Activated T-cell treated with anti-CD3 and anti-CD28 coated beads, Interleukin-2, amount 50 U/mL, for 48 hours (primary cell): ENCODE results near the gene SPATA31A6.
"Not testable (repeated sequence)": the region's sequence is repeated elsewhere in the genome, so short reads cannot be mapped to it uniquely, and the experiment has no call there.

ENCODE experiments used
- DNase-seq, 2 experiments: peaks; one replicate each; pipeline ENCODE4 v3.0.0-alpha.2; 2020

The SPATA31A6 gene

DNA sequence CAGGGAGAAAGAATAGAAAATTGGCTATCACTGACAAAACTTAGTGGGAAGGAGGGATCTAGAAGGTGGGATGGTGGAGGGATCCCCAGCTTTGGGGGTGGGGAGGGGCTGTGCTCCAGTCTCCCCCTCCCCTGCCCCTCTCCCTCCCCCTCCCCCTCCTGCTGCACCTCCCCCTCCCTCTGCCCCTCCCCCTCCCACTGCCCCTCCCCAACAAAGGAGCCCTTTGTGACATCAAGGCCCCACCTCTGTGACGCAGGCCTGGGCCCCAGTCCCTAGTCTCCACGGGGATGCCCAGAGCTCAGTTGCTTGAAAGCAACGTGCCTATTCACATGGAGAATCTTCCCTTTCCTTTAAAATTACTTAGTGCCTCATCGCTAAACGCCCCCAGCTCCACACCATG lies at the start of gene SPATA31A6:
SPATA31A6 (plus strand) TSS at position 301 of the 400 bp plus-strand sequence; CDS start at position 330, 29 bp downstream.
- not testable (repeated sequence) for DNase-seq

DNA sequence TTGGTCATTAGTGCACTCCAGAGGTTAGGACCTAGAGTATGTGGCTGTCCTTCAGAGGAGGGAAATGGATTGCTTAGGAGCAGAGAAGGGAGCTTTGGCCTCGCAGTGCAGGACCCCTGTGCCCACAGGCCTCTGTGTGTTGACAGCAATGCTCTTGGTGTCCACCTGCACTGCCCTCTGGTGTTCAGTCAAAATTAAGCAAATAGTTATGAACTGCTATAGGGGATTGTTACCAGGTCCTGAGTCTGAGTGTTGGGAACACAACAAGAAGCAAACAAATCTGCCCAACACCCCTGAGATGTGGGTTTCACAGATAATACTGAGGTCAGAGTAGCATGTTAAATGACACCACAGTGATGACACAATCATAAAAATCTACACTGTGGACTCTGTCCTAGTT lies 23.2 kb upstream of the SPATA31A6 start:
- not testable (repeated sequence) for DNase-seq

DNA sequence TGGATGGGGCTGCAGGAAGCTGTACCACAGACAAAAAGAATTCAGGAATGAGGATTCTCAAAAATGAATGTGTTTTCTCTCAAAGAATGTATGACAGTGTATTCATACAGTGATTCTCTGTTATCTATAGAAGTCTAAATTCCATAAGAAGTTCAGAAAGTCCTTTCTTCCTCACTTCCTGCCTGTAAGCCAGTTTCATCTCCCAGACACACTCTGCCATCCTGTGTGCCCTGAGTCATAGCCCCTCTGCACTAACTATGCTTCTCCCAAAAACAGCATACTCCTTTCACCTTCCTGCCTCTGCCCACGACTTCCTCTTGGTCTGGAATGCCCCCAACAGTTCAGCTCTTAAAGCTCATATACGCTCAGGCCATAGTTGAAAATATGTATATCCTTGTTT lies 36.4 kb downstream of the SPATA31A6 start:
- not testable (repeated sequence) for DNase-seq

DNA sequence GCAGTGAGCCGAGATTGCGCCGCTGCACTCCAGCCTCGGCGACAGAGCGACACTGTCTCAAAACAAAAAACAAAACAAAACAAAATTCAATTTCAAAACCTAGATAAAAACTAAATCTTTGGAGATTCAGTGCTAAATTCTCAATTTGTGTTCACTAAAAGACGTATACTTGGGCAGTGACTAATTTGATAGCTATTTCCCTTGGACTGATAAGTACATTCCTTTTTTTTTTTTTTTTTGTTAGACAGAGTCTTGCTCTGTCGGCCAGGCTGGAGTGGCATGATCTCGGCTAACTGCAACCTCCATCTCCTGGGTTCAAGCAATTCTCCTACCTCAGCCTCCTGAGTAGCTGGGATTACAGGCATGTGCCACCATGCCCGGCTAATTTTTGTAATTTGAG lies 39.8 kb downstream of the SPATA31A6 start:
- not testable (repeated sequence) for DNase-seq

DNA sequence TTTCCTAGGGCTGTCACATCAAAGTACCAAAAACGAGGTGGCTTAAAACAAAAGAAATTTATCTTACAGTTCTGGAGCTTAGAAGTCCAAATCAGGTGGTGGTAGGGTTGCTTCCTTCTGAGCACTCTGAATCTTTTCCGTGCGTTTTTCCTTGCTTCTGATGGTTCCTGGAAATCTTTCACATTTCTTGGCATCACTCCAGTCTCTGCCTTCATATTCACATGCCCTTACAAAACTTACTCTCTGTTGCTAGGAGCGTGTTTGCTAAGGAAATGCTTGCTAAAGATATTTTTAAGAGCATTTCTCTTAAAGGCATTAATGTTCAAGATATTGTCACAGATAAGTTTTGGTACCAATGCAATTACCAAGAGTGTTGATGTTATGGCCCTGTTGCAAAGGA lies 49.6 kb downstream of the SPATA31A6 start:
- not testable (repeated sequence) for DNase-seq

DNA sequence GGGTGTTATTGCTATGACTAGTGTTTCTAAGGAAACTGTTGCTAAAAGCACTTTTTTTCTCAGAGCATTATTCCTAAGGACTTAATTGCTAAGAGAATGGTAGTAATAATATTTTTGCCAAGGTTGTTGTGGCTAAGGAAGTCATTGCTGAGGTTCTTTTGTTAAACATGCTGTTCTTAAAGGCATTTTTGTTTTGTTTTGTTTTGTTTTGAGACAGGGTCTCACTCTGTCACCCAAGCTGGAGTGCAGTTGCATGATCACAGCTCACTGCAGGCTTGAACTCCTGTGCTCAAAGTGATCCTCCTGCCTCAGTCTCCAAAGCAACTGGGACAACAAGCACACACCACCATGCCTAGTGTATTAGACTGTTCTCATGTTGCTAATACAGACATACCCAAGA lies 51.2 kb downstream of the SPATA31A6 start:
- DNase-seq: not testable (repeated sequence)

DNA sequence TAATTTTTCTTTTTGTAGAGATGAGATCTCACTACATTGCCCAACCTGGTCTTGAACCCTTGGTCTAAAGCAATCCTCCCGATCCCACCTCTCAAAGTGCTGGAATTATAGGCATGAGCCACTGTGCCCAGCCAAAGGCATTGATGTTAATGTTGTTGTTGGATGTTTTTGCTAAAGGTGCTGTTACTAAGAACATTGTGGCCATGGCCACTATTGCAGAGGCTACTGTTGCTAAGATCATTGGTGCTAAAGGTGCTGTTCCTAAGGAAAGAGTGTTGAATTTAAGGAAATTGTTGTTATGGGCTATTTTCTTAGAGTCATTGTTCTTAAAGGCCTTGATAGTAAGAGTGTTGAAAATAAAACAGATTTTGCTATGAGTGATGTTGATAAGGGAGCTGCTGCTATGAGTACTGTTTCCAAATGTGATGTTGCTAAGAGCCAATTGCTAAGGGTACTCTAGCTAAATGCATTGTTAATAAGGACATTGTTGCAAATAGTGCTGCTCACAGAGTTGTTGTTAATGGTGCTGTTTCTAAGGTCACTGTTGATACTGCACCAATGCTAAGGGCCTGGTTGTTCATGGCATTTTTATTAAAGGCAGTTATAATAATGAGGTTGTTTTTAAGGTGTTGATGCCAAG lies 52.0 kb downstream of the SPATA31A6 start:
- not testable (repeated sequence) for DNase-seq

DNA sequence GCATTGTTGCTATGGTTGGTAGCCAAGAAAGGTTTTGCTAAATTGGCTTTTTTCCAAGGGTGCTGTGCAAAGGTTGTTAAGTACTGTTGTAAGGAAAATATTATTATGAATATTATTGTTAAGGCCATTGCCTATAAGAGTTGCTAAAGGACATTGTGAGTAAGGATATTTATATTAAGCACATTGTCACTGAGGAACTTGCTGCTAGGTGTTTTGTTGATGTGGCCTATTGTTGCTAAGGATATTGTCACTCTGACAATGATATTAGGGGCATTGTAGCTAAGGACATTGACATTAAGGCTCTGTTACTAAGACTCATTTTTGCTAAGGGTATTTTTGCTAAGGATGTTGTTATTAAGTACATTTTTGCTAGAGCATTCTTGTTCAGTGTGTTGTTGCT lies 52.6 kb downstream of the SPATA31A6 start:
- DNase-seq: not testable (repeated sequence)

DNA sequence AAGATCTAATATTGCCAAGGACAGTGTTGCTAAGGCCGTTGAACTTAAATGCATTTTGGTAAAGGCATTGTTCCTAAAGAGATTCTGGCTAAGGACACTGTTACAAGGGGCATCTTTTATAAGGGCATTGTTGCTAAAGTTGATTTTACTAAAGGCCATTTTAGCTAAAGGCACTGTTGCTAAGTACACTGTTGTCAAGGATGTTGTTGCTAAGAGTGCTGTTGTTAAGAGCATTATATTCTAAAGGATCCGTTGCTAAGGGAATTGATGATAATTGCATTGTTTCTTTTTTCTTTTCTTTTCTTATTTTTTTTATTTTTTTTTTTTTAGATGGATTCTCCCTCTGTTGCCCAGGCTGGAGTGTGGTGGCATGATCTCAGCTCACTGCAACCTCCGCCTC lies 53.9 kb downstream of the SPATA31A6 start:
- DNase-seq: not testable (repeated sequence)

DNA sequence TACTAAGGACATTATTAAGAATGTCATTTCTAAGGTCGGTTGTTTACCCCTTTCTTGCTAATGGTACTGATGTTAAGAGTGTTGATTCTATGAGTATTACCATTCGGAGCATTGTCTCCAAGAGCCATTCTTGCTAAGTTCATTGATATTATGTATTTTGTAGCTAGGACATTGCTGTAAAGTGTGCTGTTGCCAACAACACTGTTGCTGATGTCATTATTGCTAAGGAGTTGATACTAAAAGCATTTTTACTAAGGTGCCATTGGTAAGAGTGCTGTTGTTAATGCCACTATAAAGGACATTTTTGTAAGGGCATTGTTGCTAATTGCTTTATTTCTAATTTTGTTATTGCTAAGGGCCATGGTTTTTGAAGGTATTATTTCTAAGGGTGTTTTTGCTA lies 55.4 kb downstream of the SPATA31A6 start:
- DNase-seq: not testable (repeated sequence)
